Smooth muscle cell (in vitro differentiated cells): ENCODE data around the gene ARL6IP1. TPM values are rescaled to one million over a fixed set of nuclear protein-coding genes. Genes with fewer than 3 reads are reported as not detected.

ENCODE experiments used
- DNase-seq: peaks from one replicate; lab custom pipeline; 2025; ENCODE audit not compliant: unreplicated experiment; lab: John Stamatoyannopoulos, UW
- H2AFZ ChIP-seq: fragments of 200-600 bp; sonication (generic); 2 replicates; pipeline ENCODE4 v1.6.0; 2016; ENCODE audit warnings: antibody characterized with exemption, low read depth, mild to moderate bottlenecking
- H3F3A ChIP-seq: fragments of 200-600 bp; sonication (generic); 2 replicates; pipeline ENCODE4 v1.6.0; 2017; ENCODE audit warnings: antibody characterized with exemption, low read depth
- H3K27ac ChIP-seq: fragments of 200-600 bp; sonication (generic); 2 replicates; pipeline ENCODE4 v1.5.1; 2016; ENCODE audit warnings: low read depth, mild to moderate bottlenecking
- H3K27me3 ChIP-seq: fragments of 200-600 bp; sonication (generic); 2 replicates; pipeline ENCODE4 v1.6.1; 2016; ENCODE audit warnings: low read depth, mild to moderate bottlenecking
- H3K36me3 ChIP-seq: fragments of 200-600 bp; sonication (generic); 2 replicates; pipeline ENCODE4 v1.5.1; 2016; ENCODE audit warnings: low read depth
- H3K4me1 ChIP-seq: fragments of 200-600 bp; sonication (generic); 2 replicates; pipeline ENCODE4 v1.5.1; 2016; ENCODE audit warnings: low read depth
- H3K4me2 ChIP-seq: fragments of 200-600 bp; sonication (generic); 2 replicates; pipeline ENCODE4 v1.6.0; 2016; ENCODE audit warnings: mild to moderate bottlenecking
- H3K4me3 ChIP-seq: fragments of 200-600 bp; sonication (generic); 2 replicates; pipeline ENCODE4 v1.5.1; 2016; ENCODE audit warnings: mild to moderate bottlenecking
- H3K79me2 ChIP-seq: fragments of 200-600 bp; sonication (generic); 2 replicates; pipeline ENCODE4 v1.6.0; 2016; ENCODE audit warnings: low read depth, mild to moderate bottlenecking
- H3K9ac ChIP-seq: fragments of 200-600 bp; sonication (generic); 2 replicates; pipeline ENCODE4 v1.6.0; 2016; ENCODE audit warnings: low read depth
- H3K9me3 ChIP-seq: fragments of 200-600 bp; sonication (generic); replicated peaks from 2 replicates; pipeline ENCODE4 v1.5.1; 2016; ENCODE audit warnings: low read depth
- H4K20me1 ChIP-seq: fragments of 200-600 bp; sonication (generic); 2 replicates; pipeline ENCODE4 v1.6.0; 2016; ENCODE audit warnings: low read depth
- WGBS: methylation state at CpG from one replicate; pipeline ENCODE4 v1.1.7; 2016; ENCODE audit warnings: low lambda C conversion rate; 5-methylcytosine and 5-hydroxymethylcytosine counted together
- polyA plus RNA-seq: library from polyadenylated mRNA; unstranded; fragments of >200 nt; fragmentation: Nextera tagmentation; extraction: Ambion mirVana; gene quantifications from 2 replicates; pipeline ENCODE4 v1.2.1, GENCODE V29; 2016
- total RNA-seq: library from RNA; depleted of rRNA; stranded (reverse); fragments of >200 nt; gene quantifications from 2 replicates; pipeline ENCODE4 v1.2.3, GENCODE V29; 2014
- TF ChIP-seq, protein P1 (sequence below): fragments of 200-600 bp; sonication (generic); IDR thresholded peaks from 2 replicates; pipeline ENCODE4 v1.5.1; 2017; ENCODE audit warnings: borderline replicate concordance, mild to moderate bottlenecking, antibody characterized with exemption; ENCODE audit not compliant: insufficient read depth, poor library complexity, severe bottlenecking

Gene ARL6IP1
- total and polyA plus RNA-seq, 2 experiments from 2014 or later, result 90.6 to 205 TPM

DNA sequence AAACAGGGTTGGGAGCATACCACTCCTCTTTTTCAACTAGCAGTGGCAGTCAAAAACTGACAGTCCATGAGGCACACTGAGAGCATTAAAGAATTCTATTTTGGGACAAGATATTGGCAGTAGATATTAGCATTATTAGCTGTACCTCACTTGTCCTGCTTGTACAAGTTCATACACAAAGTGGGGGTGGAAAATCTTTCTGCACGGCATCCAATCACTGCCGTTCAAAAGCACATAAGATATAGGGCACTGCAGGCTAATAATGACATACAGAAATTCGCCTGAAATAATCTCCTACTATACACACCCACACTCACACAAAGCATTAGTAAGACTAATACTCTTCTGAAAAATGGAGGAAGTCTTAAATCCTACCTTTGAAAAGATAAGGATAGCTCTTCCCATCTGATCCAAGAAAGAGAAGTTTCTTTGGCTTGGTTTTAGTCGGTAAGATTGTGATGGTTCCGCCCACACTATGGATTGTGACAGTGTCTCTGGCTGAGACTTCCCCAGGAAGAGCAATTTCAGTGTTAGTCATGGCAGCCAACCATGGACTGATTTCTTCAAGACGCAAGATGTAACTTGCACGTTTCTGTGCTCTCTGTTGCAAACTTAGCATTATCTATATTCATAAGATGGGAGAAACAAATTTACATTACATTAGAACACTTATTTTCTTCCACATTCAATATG is 40.6 kb upstream of the ARL6IP1 start:
- TF ChIP-seq, protein P1, sequence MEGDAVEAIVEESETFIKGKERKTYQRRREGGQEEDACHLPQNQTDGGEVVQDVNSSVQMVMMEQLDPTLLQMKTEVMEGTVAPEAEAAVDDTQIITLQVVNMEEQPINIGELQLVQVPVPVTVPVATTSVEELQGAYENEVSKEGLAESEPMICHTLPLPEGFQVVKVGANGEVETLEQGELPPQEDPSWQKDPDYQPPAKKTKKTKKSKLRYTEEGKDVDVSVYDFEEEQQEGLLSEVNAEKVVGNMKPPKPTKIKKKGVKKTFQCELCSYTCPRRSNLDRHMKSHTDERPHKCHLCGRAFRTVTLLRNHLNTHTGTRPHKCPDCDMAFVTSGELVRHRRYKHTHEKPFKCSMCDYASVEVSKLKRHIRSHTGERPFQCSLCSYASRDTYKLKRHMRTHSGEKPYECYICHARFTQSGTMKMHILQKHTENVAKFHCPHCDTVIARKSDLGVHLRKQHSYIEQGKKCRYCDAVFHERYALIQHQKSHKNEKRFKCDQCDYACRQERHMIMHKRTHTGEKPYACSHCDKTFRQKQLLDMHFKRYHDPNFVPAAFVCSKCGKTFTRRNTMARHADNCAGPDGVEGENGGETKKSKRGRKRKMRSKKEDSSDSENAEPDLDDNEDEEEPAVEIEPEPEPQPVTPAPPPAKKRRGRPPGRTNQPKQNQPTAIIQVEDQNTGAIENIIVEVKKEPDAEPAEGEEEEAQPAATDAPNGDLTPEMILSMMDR, result no peak
- Histone ChIP-seq H3K9me3 (no peaks in the 10 kb centered on the region), H3K4me3 (no peak overlapping the region), H3K9ac (no peak overlapping the region), H3F3A (no peaks in the 10 kb centered on the region), H4K20me1 (no peaks in the 10 kb centered on the region), H3K36me3 (peaks cover 47% of the 10 kb centered on the region), H3K27me3 (no peaks in the 10 kb centered on the region), H3K4me1 (no peaks in the 10 kb centered on the region), H3K79me2 (no peaks in the 10 kb centered on the region), H3K27ac (no peak overlapping the region), H2AFZ (no peak overlapping the region), H3K4me2 (no peak overlapping the region)
- 84% methylated on average over 7 of the region's 7 CpGs for WGBS
- DNase-seq, result no peak

DNA sequence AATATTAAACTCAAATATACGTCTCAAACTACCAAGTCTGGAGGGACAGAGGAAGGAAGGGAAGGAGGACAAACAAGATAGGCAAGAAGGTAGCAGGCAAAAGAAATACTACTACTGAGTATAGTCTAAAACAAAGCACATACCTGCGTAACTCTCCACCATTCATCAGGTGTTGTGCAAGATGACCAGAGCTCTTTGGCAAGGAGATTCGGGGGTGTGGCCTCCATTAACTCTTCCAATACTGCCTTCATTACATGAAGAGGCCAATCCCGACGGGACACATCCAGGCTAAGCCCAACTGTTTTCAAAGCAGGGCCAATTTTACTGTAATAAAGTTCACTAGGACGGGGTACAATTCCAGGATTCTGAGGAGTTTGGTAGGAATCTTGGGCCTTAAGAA is 38.2 kb upstream of the ARL6IP1 start:
- peaks cover 57% of the 10 kb centered on the region for H3K36me3 ChIP-seq
- TF ChIP-seq, protein P1, result no peak

DNA sequence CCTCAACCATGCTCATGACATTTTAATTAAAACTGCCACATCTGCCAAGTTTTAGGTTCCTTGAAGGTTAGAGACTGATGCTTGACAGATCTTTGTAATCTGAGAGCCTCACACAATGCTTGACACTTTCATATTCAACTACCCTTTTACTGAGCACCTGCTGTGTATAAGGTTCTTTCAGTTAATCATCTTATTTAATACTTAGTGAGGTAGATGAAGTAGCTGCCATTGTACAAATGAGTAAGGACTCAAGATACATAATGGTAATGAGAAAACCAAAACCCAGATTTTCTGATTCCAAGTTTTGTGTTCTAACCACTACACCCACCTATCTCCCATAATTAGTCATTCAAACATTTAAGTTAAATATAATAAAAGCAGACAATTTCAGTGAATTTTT is 35.4 kb upstream of the ARL6IP1 start:
- Histone ChIP-seq H4K20me1 (no peaks in the 10 kb centered on the region), H2AFZ (no peak overlapping the region), H3K4me1 (peaks cover 10% of the 10 kb centered on the region), H3K9ac (no peak overlapping the region), H3K27ac (no peak overlapping the region), H3K27me3 (no peaks in the 10 kb centered on the region), H3K36me3 (peaks cover 66% of the 10 kb centered on the region), H3F3A (no peaks in the 10 kb centered on the region), H3K9me3 (no peaks in the 10 kb centered on the region), H3K4me2 (no peak overlapping the region), H3K4me3 (no peak overlapping the region), H3K79me2 (no peaks in the 10 kb centered on the region)
- TF ChIP-seq, protein P1, result no peak
- no peak for DNase-seq

More for the DNA sequence above, 38.2 kb upstream of the ARL6IP1 start:
- Histone ChIP-seq H3K9ac (no peak overlapping the region), H3K79me2 (no peaks in the 10 kb centered on the region), H2AFZ (no peak overlapping the region), H3F3A (no peaks in the 10 kb centered on the region), H3K4me2 (no peak overlapping the region), H3K27me3 (no peaks in the 10 kb centered on the region), H3K4me1 (no peaks in the 10 kb centered on the region), H4K20me1 (no peaks in the 10 kb centered on the region), H3K9me3 (no peaks in the 10 kb centered on the region), H3K27ac (no peak overlapping the region), H3K4me3 (no peak overlapping the region)
- DNase-seq, result no peak
- WGBS, result 92% methylated on average over 6 of the region's 6 CpGs

DNA sequence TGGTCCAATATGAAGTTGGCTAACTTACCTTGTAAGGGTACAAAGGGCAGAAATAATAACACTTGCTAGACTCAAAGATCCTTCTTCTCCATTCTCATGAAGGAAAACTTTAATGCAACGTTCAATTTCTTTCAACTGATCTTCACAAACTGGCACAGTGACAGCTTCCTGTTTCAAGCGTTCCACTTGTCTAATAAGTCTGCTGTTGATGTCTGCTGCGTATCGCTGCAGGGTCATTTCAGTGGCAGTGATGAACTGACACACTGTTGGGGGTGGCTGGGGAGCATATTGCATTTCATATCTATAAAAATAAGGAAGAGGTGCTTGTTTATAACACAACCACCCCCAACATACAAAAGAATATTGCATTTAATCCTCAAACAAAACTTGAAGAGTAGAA is 33.5 kb upstream of the ARL6IP1 start:
- H3K9me3 ChIP-seq, result no peaks in the 10 kb centered on the region
- no peak overlapping the region for H3K27ac ChIP-seq
- 94% methylated on average over 4 of the region's 4 CpGs for WGBS
- no peaks in the 10 kb centered on the region for H3K79me2 ChIP-seq
- H3K36me3 ChIP-seq, result peaks cover 64% of the 10 kb centered on the region
- no peak for DNase-seq
- H3K9ac ChIP-seq, result no peak overlapping the region
- peaks cover 12% of the 10 kb centered on the region for H3K4me1 ChIP-seq
- TF ChIP-seq, protein P1, result no peak
- no peaks in the 10 kb centered on the region for H4K20me1 ChIP-seq
- no peak overlapping the region for H2AFZ ChIP-seq
- no peaks in the 10 kb centered on the region for H3K27me3 ChIP-seq
- H3F3A ChIP-seq, result no peaks in the 10 kb centered on the region
- H3K4me3 ChIP-seq, result no peak overlapping the region
- no peak overlapping the region for H3K4me2 ChIP-seq
